Measurements from ENCODE around the gene NOX5.

NOX5 gene

GRCh38 chr15:69095274-69095673 is 80.8 kb downstream of the NOX5 start:
- TF ChIP-seq CTCF (IDR thresholded peaks at IDR 0.05; ENCODE audit: low read depth, low read length): no peak
- no peak for DNase-seq (ENCODE audit: extremely low read depth, low read depth)

GRCh38 chr15:69096196-69096595 is 81.7 kb downstream of the NOX5 start:
- no peak for TF ChIP-seq CTCF (IDR thresholded peaks at IDR 0.05; ENCODE audit: low read depth, low read length)
- no peak for DNase-seq (ENCODE audit: extremely low read depth, low read depth)

- no peak for DNase-seq (ENCODE audit: extremely low read depth, low read depth)
- TF ChIP-seq CTCF (IDR thresholded peaks at IDR 0.05; ENCODE audit: low read depth, low read length): no peak
Observed at GRCh38 chr15:69096626-69097025, 82.1 kb downstream of the NOX5 start.

- TF ChIP-seq CTCF (IDR thresholded peaks at IDR 0.05; ENCODE audit: low read depth, low read length): no peak
- DNase-seq (ENCODE audit: extremely low read depth, low read depth): no peak
Observed at GRCh38 chr15:69098771-69099170, 84.3 kb downstream of the NOX5 start.

GRCh38 chr15:69099941-69100340 is 85.4 kb downstream of the NOX5 start:
- TF ChIP-seq CTCF (IDR thresholded peaks at IDR 0.05; ENCODE audit: low read depth, low read length): no peak

GRCh38 chr15:69100821-69101220 is 86.3 kb downstream of the NOX5 start:
- TF ChIP-seq CTCF (IDR thresholded peaks at IDR 0.05; ENCODE audit: low read depth, low read length): no peak
- no peak for DNase-seq (ENCODE audit: extremely low read depth, low read depth)

More at GRCh38 chr15:69099941-69100340, 85.4 kb downstream of the NOX5 start:
- DNase-seq (ENCODE audit: extremely low read depth, low read depth): no peak

GRCh38 chr15:69104050-69104750 is 89.7 kb downstream of the NOX5 start:
- no peak for TF ChIP-seq CTCF (IDR thresholded peaks at IDR 0.05; ENCODE audit: low read depth, low read length)
- no peak for DNase-seq (ENCODE audit: extremely low read depth, low read depth)

Measured in AG09319 (cell line).